Measurements from ENCODE around the gene PNPLA7.
"Not testable (repeated sequence)": the region's sequence is repeated elsewhere in the genome, so short reads cannot be mapped to it uniquely, and the experiment has no call there.

PNPLA7 gene

GRCh38 chr9:137474271-137474670 lies 75.9 kb downstream of the PNPLA7 start:
- Histone ChIP-seq H3K27ac (ENCODE audit: low read depth, low read length) (no peak overlapping the region), H3K27me3 (ENCODE audit: control insufficient read depth in 5 of 5, insufficient read depth in 4 of 5, low read length in 5 of 5) (no peaks in the 10 kb centered on the region), H3K36me3 (ENCODE audit: control insufficient read depth in 5 of 5, insufficient read depth in 5 of 5, low read length in 5 of 5) (peaks cover 0 to 12% (median 7%) of the 10 kb centered on the region in 5 donors), H3K9me3 (ENCODE audit: control insufficient read depth in 5 of 5, low read length in 5 of 5) (peaks cover 0 to 12% (median 9%) of the 10 kb centered on the region in 5 donors), H3K9ac (ENCODE audit: low read length in 5 of 5) (no peak overlapping the region), H3K4me1 (ENCODE audit: control insufficient read depth in 5 of 5, insufficient read depth in 5 of 5, low read length in 5 of 5) (peaks cover 0 to 3% (median 0%) of the 10 kb centered on the region in 5 donors), H3K4me3 (ENCODE audit: low read depth in 1 of 5, low read length in 5 of 5) (no peak overlapping the region)

- H3K9me3 ChIP-seq (ENCODE audit: control insufficient read depth in 5 of 5, low read length in 5 of 5): peaks cover 0 to 5% (median 2%) of the 10 kb centered on the region in 5 donors
- peaks cover 3 to 6% (median 4%) of the 10 kb centered on the region in 5 donors for H3K36me3 ChIP-seq (ENCODE audit: control insufficient read depth in 5 of 5, insufficient read depth in 5 of 5, low read length in 5 of 5)
- H3K27ac ChIP-seq (ENCODE audit: low read depth, low read length): no peak overlapping the region
- H3K9ac ChIP-seq (ENCODE audit: low read length in 5 of 5): peak overlapping the region in 1 of 5 donors; percentile 5
- H3K4me3 ChIP-seq (ENCODE audit: low read depth in 1 of 5, low read length in 5 of 5): no peak overlapping the region
- no peaks in the 10 kb centered on the region for H3K27me3 ChIP-seq (ENCODE audit: control insufficient read depth in 5 of 5, insufficient read depth in 4 of 5, low read length in 5 of 5)
- H3K4me1 ChIP-seq (ENCODE audit: control insufficient read depth in 5 of 5, insufficient read depth in 5 of 5, low read length in 5 of 5): peaks cover 0 to 3% (median 0%) of the 10 kb centered on the region in 5 donors
Measured at GRCh38 chr9:137470785-137471184, 79.4 kb downstream of the PNPLA7 start.

GRCh38 chr9:137467896-137468295 lies 82.3 kb downstream of the PNPLA7 start:
- Histone ChIP-seq H3K9ac (ENCODE audit: low read length in 5 of 5) (no peak overlapping the region), H3K9me3 (ENCODE audit: control insufficient read depth in 5 of 5, low read length in 5 of 5) (no peaks in the 10 kb centered on the region), H3K4me3 (ENCODE audit: low read depth in 1 of 5, low read length in 5 of 5) (no peak overlapping the region), H3K27me3 (ENCODE audit: control insufficient read depth in 5 of 5, insufficient read depth in 4 of 5, low read length in 5 of 5) (no peaks in the 10 kb centered on the region), H3K4me1 (ENCODE audit: control insufficient read depth in 5 of 5, insufficient read depth in 5 of 5, low read length in 5 of 5) (peaks cover 0 to 3% (median 0%) of the 10 kb centered on the region in 5 donors), H3K27ac (ENCODE audit: low read depth, low read length) (no peak overlapping the region), H3K36me3 (ENCODE audit: control insufficient read depth in 5 of 5, insufficient read depth in 5 of 5, low read length in 5 of 5) (peaks cover 2 to 20% (median 9%) of the 10 kb centered on the region in 5 donors)

- no peaks in the 10 kb centered on the region for H3K9me3 ChIP-seq (ENCODE audit: control insufficient read depth in 5 of 5, low read length in 5 of 5)
- no peak overlapping the region for H3K27ac ChIP-seq (ENCODE audit: low read depth, low read length)
- H3K4me1 ChIP-seq (ENCODE audit: control insufficient read depth in 5 of 5, insufficient read depth in 5 of 5, low read length in 5 of 5): peaks cover 0 to 3% (median 0%) of the 10 kb centered on the region in 5 donors
- no peak overlapping the region for H3K4me3 ChIP-seq (ENCODE audit: low read depth in 1 of 5, low read length in 5 of 5)
- no peaks in the 10 kb centered on the region for H3K27me3 ChIP-seq (ENCODE audit: control insufficient read depth in 5 of 5, insufficient read depth in 4 of 5, low read length in 5 of 5)
- H3K36me3 ChIP-seq (ENCODE audit: control insufficient read depth in 5 of 5, insufficient read depth in 5 of 5, low read length in 5 of 5): peaks cover 2 to 25% (median 12%) of the 10 kb centered on the region in 5 donors
- H3K9ac ChIP-seq (ENCODE audit: low read length in 5 of 5): no peak overlapping the region
Measured at GRCh38 chr9:137467161-137467581, 83.0 kb downstream of the PNPLA7 start.

- H3K9me3 ChIP-seq (ENCODE audit: control insufficient read depth in 5 of 5, low read length in 5 of 5); H3K4me3 ChIP-seq (ENCODE audit: low read depth in 1 of 5, low read length in 5 of 5); H3K9ac ChIP-seq (ENCODE audit: low read length in 5 of 5); H3K4me1 ChIP-seq (ENCODE audit: control insufficient read depth in 5 of 5, insufficient read depth in 5 of 5, low read length in 5 of 5); H3K27ac ChIP-seq (ENCODE audit: low read depth, low read length); H3K27me3 ChIP-seq (ENCODE audit: control insufficient read depth in 5 of 5, insufficient read depth in 4 of 5, low read length in 5 of 5): not testable (repeated sequence)
- H3K36me3 ChIP-seq (ENCODE audit: control insufficient read depth in 5 of 5, insufficient read depth in 5 of 5, low read length in 5 of 5): peaks cover 2 to 31% (median 12%) of the 10 kb centered on the region in 5 donors
Measured at GRCh38 chr9:137466389-137467085, 83.7 kb downstream of the PNPLA7 start.

- Histone ChIP-seq H3K9ac (ENCODE audit: low read length in 5 of 5) (no peak overlapping the region), H3K4me3 (ENCODE audit: low read depth in 1 of 5, low read length in 5 of 5) (no peak overlapping the region), H3K36me3 (ENCODE audit: control insufficient read depth in 5 of 5, insufficient read depth in 5 of 5, low read length in 5 of 5) (peaks cover 2 to 37% (median 14%) of the 10 kb centered on the region in 5 donors), H3K9me3 (ENCODE audit: control insufficient read depth in 5 of 5, low read length in 5 of 5) (no peaks in the 10 kb centered on the region), H3K27ac (ENCODE audit: low read depth, low read length) (no peak overlapping the region), H3K27me3 (ENCODE audit: control insufficient read depth in 5 of 5, insufficient read depth in 4 of 5, low read length in 5 of 5) (no peaks in the 10 kb centered on the region), H3K4me1 (ENCODE audit: control insufficient read depth in 5 of 5, insufficient read depth in 5 of 5, low read length in 5 of 5) (peaks cover 0 to 9% (median 0%) of the 10 kb centered on the region in 5 donors)
Measured at GRCh38 chr9:137465720-137466388, 84.3 kb downstream of the PNPLA7 start.

- Histone ChIP-seq H3K4me1 (ENCODE audit: control insufficient read depth in 5 of 5, insufficient read depth in 5 of 5, low read length in 5 of 5) (peaks cover 0 to 7% (median under 1%) of the 10 kb centered on the region in 5 donors), H3K27ac (ENCODE audit: low read depth, low read length) (no peak overlapping the region), H3K27me3 (ENCODE audit: control insufficient read depth in 5 of 5, insufficient read depth in 4 of 5, low read length in 5 of 5) (no peaks in the 10 kb centered on the region), H3K9ac (ENCODE audit: low read length in 5 of 5) (no peak overlapping the region), H3K4me3 (ENCODE audit: low read depth in 1 of 5, low read length in 5 of 5) (no peak overlapping the region), H3K9me3 (ENCODE audit: control insufficient read depth in 5 of 5, low read length in 5 of 5) (no peaks in the 10 kb centered on the region), H3K36me3 (ENCODE audit: control insufficient read depth in 5 of 5, insufficient read depth in 5 of 5, low read length in 5 of 5) (peaks cover 2 to 40% (median 14%) of the 10 kb centered on the region in 5 donors)
Measured at GRCh38 chr9:137465000-137465719, 85.0 kb downstream of the PNPLA7 start.

GRCh38 chr9:137464291-137464999 lies 85.8 kb downstream of the PNPLA7 start:
- Histone ChIP-seq H3K27ac (ENCODE audit: low read depth, low read length) (no peak overlapping the region), H3K27me3 (ENCODE audit: control insufficient read depth in 5 of 5, insufficient read depth in 4 of 5, low read length in 5 of 5) (no peaks in the 10 kb centered on the region), H3K4me3 (ENCODE audit: low read depth in 1 of 5, low read length in 5 of 5) (no peak overlapping the region)

GRCh38 chr9:137463931-137464290 lies 86.3 kb downstream of the PNPLA7 start:
- Histone ChIP-seq H3K36me3 (ENCODE audit: control insufficient read depth in 5 of 5, insufficient read depth in 5 of 5, low read length in 5 of 5) (peaks cover under 1 to 40% (median 14%) of the 10 kb centered on the region in 5 donors), H3K9ac (ENCODE audit: low read length in 5 of 5) (no peak overlapping the region), H3K4me1 (ENCODE audit: control insufficient read depth in 5 of 5, insufficient read depth in 5 of 5, low read length in 5 of 5) (peaks cover 0 to 14% (median 9%) of the 10 kb centered on the region in 5 donors), H3K27me3 (ENCODE audit: control insufficient read depth in 5 of 5, insufficient read depth in 4 of 5, low read length in 5 of 5) (no peaks in the 10 kb centered on the region), H3K9me3 (ENCODE audit: control insufficient read depth in 5 of 5, low read length in 5 of 5) (no peaks in the 10 kb centered on the region), H3K27ac (ENCODE audit: low read depth, low read length) (no peak overlapping the region), H3K4me3 (ENCODE audit: low read depth in 1 of 5, low read length in 5 of 5) (no peak overlapping the region)

More at GRCh38 chr9:137464291-137464999, 85.8 kb downstream of the PNPLA7 start:
- Histone ChIP-seq H3K9ac (ENCODE audit: low read length in 5 of 5) (no peak overlapping the region), H3K36me3 (ENCODE audit: control insufficient read depth in 5 of 5, insufficient read depth in 5 of 5, low read length in 5 of 5) (peaks cover 2 to 40% (median 14%) of the 10 kb centered on the region in 5 donors), H3K9me3 (ENCODE audit: control insufficient read depth in 5 of 5, low read length in 5 of 5) (no peaks in the 10 kb centered on the region), H3K4me1 (ENCODE audit: control insufficient read depth in 5 of 5, insufficient read depth in 5 of 5, low read length in 5 of 5) (peaks cover 0 to 12% (median 7%) of the 10 kb centered on the region in 5 donors)
